ENCODE results near the gene PALS1. TPM values are rescaled to one million over a fixed set of nuclear protein-coding genes. Genes with fewer than 3 reads are reported as not detected.

Gene PALS1
- total RNA-seq: 10 to 100 TPM; 20.9 to 21.2 TPM
- 1 to 10 TPM; 2.4 to 3.0 (median 2.9) TPM for polyA plus RNA-seq
- 8.7 to 22.9 (median 16.0) reads per million in 6 experiments for total RNA-seq

DNA sequence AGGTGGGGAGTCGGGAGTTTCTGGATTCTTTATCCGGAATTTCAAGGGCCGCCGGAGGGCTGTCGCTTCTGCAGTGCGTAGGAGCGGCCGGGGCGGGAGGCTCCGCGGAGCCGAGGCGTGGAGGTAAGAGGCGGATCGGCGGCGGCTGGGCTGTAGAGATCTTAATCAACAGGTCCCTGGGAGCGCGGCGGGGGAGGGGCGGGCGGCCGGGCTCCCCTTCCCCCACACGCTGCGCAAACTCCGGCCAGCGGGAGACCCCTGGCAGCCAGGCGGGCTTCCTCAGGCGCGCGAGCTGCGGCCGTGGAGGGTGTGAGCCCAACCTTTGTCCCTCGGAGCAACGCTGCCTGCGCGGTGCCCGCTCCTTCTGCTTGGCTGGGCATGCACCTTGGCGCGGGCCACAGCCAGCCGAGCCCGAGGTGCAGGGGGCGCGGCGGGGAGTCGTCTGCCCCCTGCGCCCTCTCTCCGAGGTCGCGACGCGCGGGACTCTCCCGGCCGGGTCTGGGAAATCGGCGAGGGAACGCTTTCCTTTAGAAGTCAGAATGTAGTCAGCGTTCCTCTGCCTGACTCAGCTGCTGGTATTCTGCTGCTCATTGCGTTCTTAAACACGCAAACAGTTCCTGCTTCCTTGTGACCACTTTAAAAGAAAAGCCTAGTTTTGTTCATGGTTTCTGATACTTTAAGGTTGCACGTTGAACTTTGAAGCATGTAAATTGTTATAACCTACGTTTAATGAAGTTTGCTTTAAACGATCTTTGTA lies at the start of gene PALS1:
PALS1 (plus strand) TSS at position 25 of the 757 bp plus-strand sequence. CDS start 37,736 bp downstream, outside the sequence.
- POLR2A ChIA-PET: interaction anchor here (0.7 to 1.4 kb wide), 5 partner anchors 11 to 734 kb away, joined by 4 to 6 read pairs (median 5); partner anchors contain the start of genes ATP6V1D, EIF2S1, GPHN and PIGH
- no peaks in the 10 kb centered on the region for H3K27me3 Mint-ChIP-seq
- ATAC-seq (peak; percentile 60 to 66), DNase-seq (peak in 4 of 10 donors; percentile 51 to 73 (median 66))
- H3K36me3 Mint-ChIP-seq: no peaks in the 10 kb centered on the region
- no peaks in the 10 kb centered on the region for H3K9me3 Mint-ChIP-seq
- peaks cover 11 to 25% (median 23%) of the 10 kb centered on the region in 4 donors for H3K4me1 Mint-ChIP-seq
- H3K4me3 Mint-ChIP-seq: peak within 1 kb of the TSS; percentile 88 to 97 (median 92)
- peak within 1 kb of the TSS; percentile 51 to 94 (median 90) for H3K27ac Mint-ChIP-seq

DNA sequence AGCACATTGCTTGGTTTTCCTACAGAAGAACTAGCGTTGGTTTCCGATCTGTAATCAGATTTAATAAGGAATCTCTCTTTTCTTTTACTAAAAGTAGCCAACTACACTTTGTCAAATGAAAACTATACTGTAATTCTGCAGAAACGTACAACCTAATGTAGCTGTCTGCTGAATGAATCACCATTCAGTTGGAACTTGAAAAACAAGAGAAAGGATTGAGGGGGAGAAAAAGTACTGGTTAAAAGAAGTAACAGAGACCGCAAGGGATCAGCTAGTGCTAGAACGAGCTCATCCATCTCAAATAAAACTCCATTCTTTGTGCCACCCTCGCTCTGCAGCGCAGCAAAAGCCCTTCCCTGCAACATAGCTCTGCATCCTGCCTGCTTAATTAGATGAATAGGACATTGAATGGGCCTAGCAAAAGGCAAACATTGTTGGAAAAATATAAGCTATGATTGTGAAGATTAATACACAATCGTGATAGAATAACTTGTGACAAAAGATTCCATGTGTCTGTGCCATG lies 49.4 kb upstream of the PALS1 start:
- DNase-seq (no peak), ATAC-seq (no peak)
- no peak overlapping the region for H3K27ac Mint-ChIP-seq
- no peaks in the 10 kb centered on the region for H3K36me3 Mint-ChIP-seq
- H3K9me3 Mint-ChIP-seq: no peaks in the 10 kb centered on the region
- H3K4me1 Mint-ChIP-seq: peaks cover 0 to 5% (median 3%) of the 10 kb centered on the region in 4 donors
- H3K27me3 Mint-ChIP-seq: peaks cover 0 to 3% (median 0%) of the 10 kb centered on the region in 5 donors
- H3K4me3 Mint-ChIP-seq: no peak overlapping the region
- POLR2A ChIA-PET: no interaction called here

DNA sequence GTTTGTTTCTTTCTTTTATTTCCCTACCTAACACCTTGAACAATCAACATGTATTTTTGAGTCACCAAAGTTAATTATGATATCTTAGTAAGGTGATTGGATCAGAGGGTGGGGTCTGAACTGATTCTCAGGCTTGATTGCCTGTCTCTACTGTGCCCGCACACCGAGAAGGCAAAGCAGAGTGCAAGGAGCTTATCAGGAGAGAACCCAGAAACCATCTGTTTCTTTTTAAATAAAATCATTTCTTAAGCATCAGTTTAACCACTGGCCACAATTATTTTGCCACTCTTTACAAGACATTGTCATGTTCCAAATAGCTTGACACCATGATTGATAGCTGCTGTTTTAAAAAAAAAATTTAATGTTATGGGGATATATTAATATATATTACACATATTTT lies 48.9 kb upstream of the PALS1 start:
- Mint-ChIP-seq H3K27ac (no peak overlapping the region), H3K4me1 (peaks cover 0 to 7% (median 3%) of the 10 kb centered on the region in 4 donors), H3K27me3 (peaks cover 0 to 3% (median 0%) of the 10 kb centered on the region in 5 donors), H3K36me3 (no peaks in the 10 kb centered on the region), H3K4me3 (no peak overlapping the region), H3K9me3 (no peaks in the 10 kb centered on the region)
- no peak for ATAC-seq
- POLR2A ChIA-PET: no interaction called here
- no peak for DNase-seq

DNA sequence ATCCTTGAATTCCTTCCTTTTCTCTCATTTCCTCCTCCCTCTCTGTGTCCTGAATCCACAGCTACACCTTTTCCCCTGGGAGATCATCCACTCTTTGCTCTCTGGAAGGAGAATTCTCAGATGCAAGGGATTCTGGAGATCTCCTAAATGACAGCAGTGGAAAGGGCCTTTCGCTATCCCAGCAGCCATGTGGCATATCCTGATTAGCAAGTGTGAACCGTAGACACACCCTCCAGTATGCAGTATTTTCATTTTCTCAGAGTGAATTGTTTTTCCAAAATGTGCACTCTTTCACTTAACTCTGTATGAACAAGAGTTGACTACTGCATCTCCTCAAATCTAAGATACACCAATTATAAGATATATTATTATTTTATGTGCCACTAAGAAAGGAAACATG lies 46.0 kb upstream of the PALS1 start:
- Mint-ChIP-seq H3K4me3 (no peak overlapping the region), H3K36me3 (no peaks in the 10 kb centered on the region), H3K27me3 (peaks cover 0 to 3% (median 2%) of the 10 kb centered on the region in 5 donors), H3K27ac (peak overlapping the region in 1 of 10 donors; percentile 67), H3K9me3 (no peaks in the 10 kb centered on the region), H3K4me1 (peaks cover 0 to 2% (median 0%) of the 10 kb centered on the region in 4 donors)
- POLR2A ChIA-PET: no interaction called here
- DNase-seq: no peak
- ATAC-seq: no peak

DNA sequence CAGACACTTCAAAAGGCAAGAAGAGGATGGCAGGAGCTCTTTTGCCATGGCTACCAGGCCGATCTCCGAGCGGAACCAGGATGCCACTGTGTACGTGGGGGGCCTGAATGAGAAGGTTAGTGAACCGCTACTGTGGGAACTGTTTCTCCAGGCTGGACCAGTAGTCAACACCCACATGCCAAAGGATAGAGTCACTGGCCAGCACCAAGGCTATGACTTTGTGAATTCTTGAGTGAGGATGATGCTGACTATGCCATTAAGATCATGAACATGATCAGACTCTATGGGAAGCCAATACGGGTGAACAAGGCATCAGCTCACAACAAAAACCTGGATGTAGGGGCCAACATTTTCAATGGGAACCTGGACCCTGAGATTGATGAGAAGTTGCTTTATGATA lies 42.2 kb upstream of the PALS1 start:
- H3K4me1 Mint-ChIP-seq: peaks cover 0 to 2% (median 0%) of the 10 kb centered on the region in 4 donors

DNA sequence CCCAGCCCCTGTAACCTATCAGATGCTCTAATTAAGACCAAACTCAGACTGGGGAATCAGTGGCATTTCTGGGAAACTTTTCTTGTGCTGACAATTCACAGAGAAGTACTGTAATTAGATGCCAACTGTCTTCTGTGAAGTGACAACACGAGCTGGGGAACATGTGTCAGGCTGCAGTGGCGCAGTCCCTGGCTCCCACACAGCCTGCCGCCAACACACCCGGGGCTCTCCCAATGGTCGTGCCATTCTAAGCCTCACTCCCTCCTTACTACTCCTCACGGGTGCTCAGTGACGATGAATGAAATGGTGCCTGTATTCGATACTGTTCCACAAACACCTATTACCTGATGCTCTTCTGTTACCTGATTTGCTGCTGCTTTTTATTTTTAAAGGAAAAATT lies 33.4 kb upstream of the PALS1 start:
- POLR2A ChIA-PET: no interaction called here
- no peak overlapping the region for H3K4me3 Mint-ChIP-seq
- DNase-seq: no peak
- ATAC-seq: no peak
- peaks cover 0 to 1% (median 0%) of the 10 kb centered on the region in 9 donors for H3K9me3 Mint-ChIP-seq
- no peaks in the 10 kb centered on the region for H3K36me3 Mint-ChIP-seq
- H3K4me1 Mint-ChIP-seq: no peaks in the 10 kb centered on the region
- peaks cover 0 to 4% (median 2%) of the 10 kb centered on the region in 5 donors for H3K27me3 Mint-ChIP-seq
- H3K27ac Mint-ChIP-seq: no peak overlapping the region

More for the DNA sequence above, 42.2 kb upstream of the PALS1 start:
- H3K4me3 Mint-ChIP-seq: no peak overlapping the region
- H3K9me3 Mint-ChIP-seq: no peaks in the 10 kb centered on the region
- peaks cover 0 to 12% (median 0%) of the 10 kb centered on the region in 5 donors for H3K27me3 Mint-ChIP-seq
- POLR2A ChIA-PET: no interaction called here
- no peak overlapping the region for H3K27ac Mint-ChIP-seq
- H3K36me3 Mint-ChIP-seq: no peaks in the 10 kb centered on the region
- no peak for ATAC-seq
- DNase-seq: no peak

DNA sequence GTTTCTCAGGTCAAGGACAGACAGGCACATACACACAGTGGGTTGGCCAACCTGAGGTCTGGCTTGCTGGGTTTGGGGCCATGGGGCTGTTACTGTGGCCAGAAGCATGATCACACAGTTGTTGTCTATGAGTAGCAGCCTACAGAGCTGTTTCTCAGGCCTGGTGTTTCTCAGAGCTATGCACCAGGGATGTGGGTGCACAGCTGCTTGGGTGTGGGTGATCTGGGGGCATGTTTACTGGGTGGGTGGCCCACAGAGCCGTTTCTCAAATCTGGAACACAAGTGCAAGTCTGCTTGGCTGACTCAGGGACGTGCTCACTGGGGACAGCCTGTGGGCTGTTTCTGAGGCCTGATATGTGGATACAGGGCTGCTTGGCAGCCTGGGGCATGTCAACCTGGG lies 23.1 kb upstream of the PALS1 start:
- POLR2A ChIA-PET: no interaction called here
- DNase-seq: no peak
- Mint-ChIP-seq H3K36me3 (no peaks in the 10 kb centered on the region), H3K4me1 (no peaks in the 10 kb centered on the region), H3K27ac (no peak overlapping the region), H3K4me3 (no peak overlapping the region), H3K27me3 (no peaks in the 10 kb centered on the region), H3K9me3 (no peaks in the 10 kb centered on the region)
- no peak for ATAC-seq

DNA sequence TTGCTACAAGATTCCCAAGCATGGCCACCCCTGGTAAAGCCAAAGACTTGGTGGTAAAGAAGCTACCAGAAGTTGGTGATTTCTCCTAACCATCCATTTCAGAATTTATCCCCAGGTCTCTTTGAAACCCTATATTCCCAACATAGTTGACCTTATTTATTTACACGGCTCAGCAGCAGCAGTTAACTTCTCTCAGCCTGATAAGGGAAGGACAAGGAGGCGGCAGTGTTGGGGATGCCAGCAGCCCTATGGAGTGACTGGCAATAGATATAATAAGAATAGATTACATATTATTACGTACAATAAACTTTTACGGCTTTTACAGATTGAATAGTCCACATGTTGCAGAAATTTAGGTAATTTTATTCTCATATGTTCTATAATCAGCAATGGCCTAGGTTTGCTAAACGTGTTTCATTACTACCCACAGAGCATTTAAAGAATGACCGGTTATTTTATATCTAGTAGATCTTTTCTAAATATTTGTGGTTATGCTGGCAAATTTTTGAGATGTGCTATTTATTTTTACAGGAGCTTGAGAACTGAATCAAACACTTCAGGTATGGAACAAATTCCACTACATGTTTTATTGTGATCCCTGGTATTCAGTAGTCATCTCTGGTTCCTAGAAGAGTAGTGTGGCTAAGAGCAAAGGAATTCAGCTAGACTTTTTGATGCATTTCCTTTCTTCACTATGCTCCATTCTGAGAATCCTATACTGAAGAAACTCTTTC lies 19.8 kb upstream of the PALS1 start:
- Mint-ChIP-seq H3K27ac (no peak overlapping the region), H3K9me3 (no peaks in the 10 kb centered on the region), H3K4me3 (no peak overlapping the region), H3K4me1 (no peaks in the 10 kb centered on the region), H3K27me3 (peaks cover 0 to 3% (median 2%) of the 10 kb centered on the region in 5 donors), H3K36me3 (no peaks in the 10 kb centered on the region)
- DNase-seq (no peak), ATAC-seq (no peak)
- POLR2A ChIA-PET: interaction anchor here (0.7 kb wide), 1 partner anchor 8 kb away, joined by 3 read pairs; no protein-coding TSS in a partner anchor

DNA sequence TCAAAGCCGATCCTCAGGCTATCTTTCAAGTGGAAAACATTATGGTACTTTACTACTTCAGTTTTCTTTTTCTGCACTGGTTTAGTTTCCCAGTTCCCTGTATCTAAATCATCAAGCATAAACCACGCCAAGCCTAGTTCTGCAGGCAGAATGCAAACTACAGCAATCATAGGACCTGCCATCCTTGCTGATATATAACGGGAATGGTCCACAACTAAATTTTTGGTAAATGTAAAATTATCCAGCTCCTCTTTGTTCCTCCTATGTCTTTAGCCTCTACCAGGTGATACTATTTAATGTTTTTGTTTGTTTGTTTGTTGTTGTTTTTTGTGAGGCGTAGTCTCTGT lies 19.3 kb upstream of the PALS1 start:
- DNase-seq (no peak), ATAC-seq (no peak)
- H3K27ac Mint-ChIP-seq: no peak overlapping the region
- no peaks in the 10 kb centered on the region for H3K4me1 Mint-ChIP-seq
- POLR2A ChIA-PET: no interaction called here
- H3K27me3 Mint-ChIP-seq: peaks cover 0 to 3% (median 2%) of the 10 kb centered on the region in 5 donors
- no peak overlapping the region for H3K4me3 Mint-ChIP-seq
- H3K36me3 Mint-ChIP-seq: no peaks in the 10 kb centered on the region
- no peaks in the 10 kb centered on the region for H3K9me3 Mint-ChIP-seq

DNA sequence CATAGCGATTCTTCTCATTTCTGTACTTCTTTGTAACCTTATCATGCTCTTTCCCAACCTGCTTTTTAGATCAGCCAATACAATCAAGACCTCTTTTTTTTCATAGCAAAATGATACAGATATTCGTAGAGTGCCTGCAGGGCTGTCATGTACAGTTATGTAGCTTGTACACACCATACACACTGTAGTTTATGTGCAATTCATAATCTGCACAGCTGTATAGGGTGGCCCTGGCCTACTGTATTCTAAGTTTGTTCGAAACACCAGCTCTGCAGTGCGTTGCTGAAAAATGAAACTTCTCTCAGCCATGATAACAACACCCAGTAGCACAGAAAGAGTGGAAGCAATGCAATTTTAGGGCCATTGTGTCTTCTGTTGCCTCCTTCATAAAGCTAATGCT lies 15.7 kb upstream of the PALS1 start:
- ATAC-seq: no peak
- no peaks in the 10 kb centered on the region for H3K36me3 Mint-ChIP-seq
- H3K27me3 Mint-ChIP-seq: peaks cover 0 to 3% (median 2%) of the 10 kb centered on the region in 5 donors
- no peak overlapping the region for H3K4me3 Mint-ChIP-seq
- DNase-seq: no peak
- no peaks in the 10 kb centered on the region for H3K4me1 Mint-ChIP-seq
- no peaks in the 10 kb centered on the region for H3K9me3 Mint-ChIP-seq
- no peak overlapping the region for H3K27ac Mint-ChIP-seq
- POLR2A ChIA-PET: no interaction called here

DNA sequence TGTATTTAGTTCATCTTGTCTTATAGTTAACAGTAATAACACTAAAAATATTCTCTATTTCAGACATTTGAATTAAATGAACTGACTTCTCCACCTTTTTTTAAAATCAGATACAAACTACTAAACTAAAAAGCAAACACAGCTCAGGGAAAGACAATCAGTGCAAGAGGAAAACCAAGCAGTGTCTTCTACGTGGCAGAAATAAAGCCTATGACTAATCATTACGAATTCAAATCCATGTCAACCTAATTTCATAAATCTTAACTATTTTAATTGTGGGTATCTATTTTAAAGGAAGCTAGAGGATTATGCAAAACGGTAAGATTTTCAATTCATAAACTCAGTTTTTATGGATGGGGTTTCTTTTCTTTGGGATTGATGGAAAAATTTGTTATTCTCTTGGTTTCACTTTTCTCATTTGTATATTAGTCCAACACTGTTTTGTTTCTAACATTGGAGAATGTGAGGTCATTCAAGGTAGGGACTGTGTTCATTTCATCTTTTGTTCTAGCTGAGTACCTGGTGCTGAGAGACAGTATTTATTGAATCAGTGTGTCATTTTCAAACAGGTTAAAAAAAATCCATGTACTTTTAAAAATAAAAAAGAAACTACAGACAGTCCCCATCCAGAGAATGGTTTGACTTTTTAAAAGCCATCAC lies 12.8 kb upstream of the PALS1 start:
- ATAC-seq (no peak), DNase-seq (no peak)
- Mint-ChIP-seq H3K27ac (no peak overlapping the region), H3K9me3 (no peaks in the 10 kb centered on the region), H3K4me1 (no peaks in the 10 kb centered on the region), H3K27me3 (peaks cover 0 to 3% (median 2%) of the 10 kb centered on the region in 5 donors), H3K36me3 (no peaks in the 10 kb centered on the region), H3K4me3 (no peak overlapping the region)
- POLR2A ChIA-PET: interaction anchor here (0.6 kb wide), 1 partner anchor 7 kb away, joined by 3 read pairs; no protein-coding TSS in a partner anchor

DNA sequence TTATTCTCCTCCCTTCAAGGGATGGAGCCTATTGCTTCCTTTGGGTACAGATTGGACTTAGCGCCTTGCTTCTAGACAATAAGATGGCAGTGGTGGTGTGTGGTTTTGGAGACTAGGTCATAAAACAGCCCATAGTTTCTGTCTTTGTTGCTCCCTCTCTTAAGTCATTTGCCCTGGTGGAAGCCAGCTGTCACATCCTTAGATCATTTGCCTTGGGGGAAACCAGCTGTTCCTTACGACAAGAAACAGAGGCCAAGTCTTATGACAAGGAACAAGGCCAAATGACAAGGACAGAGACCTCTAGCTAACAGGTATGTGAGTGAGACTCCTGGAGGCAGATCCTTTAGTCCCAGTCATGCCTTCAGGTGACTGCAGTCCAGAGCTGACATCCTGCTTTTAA lies 9.2 kb upstream of the PALS1 start:
- Mint-ChIP-seq H3K27me3 (peaks cover 0 to 1% (median 0%) of the 10 kb centered on the region in 5 donors), H3K9me3 (no peaks in the 10 kb centered on the region), H3K36me3 (no peaks in the 10 kb centered on the region), H3K27ac (no peak overlapping the region), H3K4me1 (no peaks in the 10 kb centered on the region), H3K4me3 (no peak overlapping the region)
- POLR2A ChIA-PET: no interaction called here
- DNase-seq: no peak
- ATAC-seq: no peak

Measured in naive thymus-derived CD8-positive, alpha-beta T cell (primary cell).